Endothelial cell of umbilical vein (primary cell): ENCODE results near the gene GJB1. TPM values are rescaled to one million over a fixed set of nuclear protein-coding genes. Genes with fewer than 3 reads are reported as not detected.

ENCODE experiments used
- BruUV-seq: library from RNA; stranded (reverse); fragments of 400-500 nt; replicated peaks from 2 replicates; lab custom pipeline; 2021; lab: Mats Ljungman, UMichigan
- CTCF ChIA-PET: fragments of 300-600, 350-600 bp; sonication (Branson Sonifier 250); formaldehyde crosslinking; loops from one replicate; lab custom pipeline; 2021; ENCODE audit warnings: antibody characterized with exemption, inconsistent platforms; lab: Charles Lee
- POLR2A ChIA-PET: fragments of 300-600, 350-600 bp; sonication (Branson Sonifier 250); formaldehyde crosslinking; loops from one replicate; lab custom pipeline; 2021; ENCODE audit warnings: antibody characterized with exemption, inconsistent platforms; lab: Charles Lee
- DNase-seq: peaks from one replicate; pipeline ENCODE4 v3.0.0-alpha.2; 2011; ENCODE audit warnings: low read depth, low spot score
- FAIRE-seq: peaks from 2 replicates; lab custom pipeline; 2011; peaks lifted over from hg19 to GRCh38; lab: Jason Lieb, UNC
- H2AFZ ChIP-seq: 2 replicates; pipeline ENCODE4 v1.6.0; 2012; ENCODE audit warnings: low read depth, low read length, control low read depth, inconsistent platforms
- H3K27ac ChIP-seq: 2 replicates; pipeline ENCODE4 v1.5.1; 2011; ENCODE audit warnings: low read depth, mild to moderate bottlenecking, control low read depth, low read length, moderate library complexity; ENCODE audit not compliant: insufficient read depth
- H3K27me3 ChIP-seq, 2 experiments: 2 replicates each; pipeline versions ENCODE4 v1.6.0 to v1.6.1; 2011; ENCODE audit warnings: low read length in 2 of 2, mixed read lengths in 1 of 2; ENCODE audit not compliant: control insufficient read depth in 2 of 2, insufficient read depth in 2 of 2
- H3K36me3 ChIP-seq, 2 experiments: 2 replicates in 1 of 2; 3 replicates in 1 of 2; pipeline ENCODE4 v1.5.1; 2011; ENCODE audit warnings: low read length in 2 of 2, mild to moderate bottlenecking in 1 of 2, moderate library complexity in 1 of 2; ENCODE audit not compliant: control insufficient read depth in 2 of 2, insufficient read depth in 2 of 2; ENCODE audit errors: extremely low read depth in 1 of 2
- H3K4me1 ChIP-seq: 3 replicates; pipeline ENCODE4 v1.5.1; 2011; ENCODE audit warnings: mild to moderate bottlenecking, low read length; ENCODE audit not compliant: control insufficient read depth, insufficient read depth; ENCODE audit errors: extremely low read depth
- H3K4me2 ChIP-seq: 2 replicates; pipeline ENCODE4 v1.6.1; 2011; ENCODE audit warnings: low read length, control low read depth, mixed read lengths; ENCODE audit not compliant: insufficient read depth
- H3K4me3 ChIP-seq, 3 experiments: fragments of 200-600 bp in 1 of 3; sonication (generic), shearing (Covaris generic) in 1 of 3; replicated peaks in 1 of 3; 2 replicates each; pipeline ENCODE4 v1.5.1; 2011 to 2016; ENCODE audit warnings: control low read depth in 3 of 3, low read length in 3 of 3, mild to moderate bottlenecking in 2 of 3, inconsistent platforms in 1 of 3, low read depth in 1 of 3, moderate library complexity in 1 of 3; ENCODE audit not compliant: insufficient read depth in 1 of 3
- H3K79me2 ChIP-seq: 2 replicates; pipeline ENCODE4 v1.6.0; 2012; ENCODE audit warnings: low read length, inconsistent platforms; ENCODE audit not compliant: control insufficient read depth, insufficient read depth
- H3K9ac ChIP-seq: replicated peaks from 2 replicates; pipeline ENCODE3; 2011; ENCODE audit warnings: low read length, control low read depth; ENCODE audit not compliant: insufficient read depth; ENCODE audit errors: extremely low read depth
- H3K9me1 ChIP-seq: replicated peaks from 3 replicates; pipeline ENCODE4 v1.6.0; 2011; ENCODE audit warnings: mild to moderate bottlenecking, low read length; ENCODE audit not compliant: control insufficient read depth, insufficient read depth; ENCODE audit errors: extremely low read depth
- H3K9me3 ChIP-seq: replicated peaks from 2 replicates; pipeline ENCODE4 v1.5.1; 2012; ENCODE audit warnings: low read length, inconsistent platforms; ENCODE audit not compliant: control insufficient read depth, insufficient read depth
- H4K20me1 ChIP-seq: replicated peaks from 2 replicates; pipeline ENCODE3; 2011; ENCODE audit warnings: mild to moderate bottlenecking, low read length; ENCODE audit not compliant: control insufficient read depth, insufficient read depth; ENCODE audit errors: extremely low read depth
- CTCF ChIP-seq, 2 donors: IDR thresholded peaks; 1 replicate in 1 of 2; 2 replicates in 1 of 2; pipeline ENCODE4 v1.5.1; 2011; ENCODE audit warnings: low read length in 2 of 2, mild to moderate bottlenecking in 2 of 2, moderate library complexity in 2 of 2, control low read depth in 1 of 2, inconsistent platforms in 1 of 2, low read depth in 1 of 2; ENCODE audit not compliant: insufficient read depth in 1 of 2; ENCODE audit errors: extremely low read depth in 1 of 2
- EZH2 ChIP-seq: IDR thresholded peaks from 2 replicates; pipeline ENCODE4 v1.6.1; 2012; ENCODE audit warnings: borderline replicate concordance, low read depth, mild to moderate bottlenecking, moderate library complexity, low read length, inconsistent platforms; ENCODE audit not compliant: severe bottlenecking
- FOS ChIP-seq: IDR thresholded peaks from 2 replicates; pipeline ENCODE4 v1.6.1; 2011; ENCODE audit warnings: mild to moderate bottlenecking, low read length, moderate library complexity, borderline replicate concordance; ENCODE audit not compliant: insufficient read depth
- GATA2 ChIP-seq: IDR thresholded peaks from 2 replicates; pipeline ENCODE4 v1.7.0; 2011; ENCODE audit warnings: low read depth, mild to moderate bottlenecking, moderate library complexity, mixed read lengths, low read length; ENCODE audit not compliant: insufficient read length, insufficient read depth
- JUN ChIP-seq: IDR thresholded peaks from 2 replicates; pipeline ENCODE4 v1.6.1; 2011; ENCODE audit warnings: borderline replicate concordance, low read depth; ENCODE audit not compliant: insufficient read length, insufficient read depth
- MAX ChIP-seq: IDR thresholded peaks from 2 replicates; pipeline ENCODE4 v1.6.1; 2011; ENCODE audit not compliant: insufficient read depth, insufficient read length
- MYC ChIP-seq: IDR thresholded peaks from one replicate; pipeline ENCODE4 v1.6.1; 2011; ENCODE audit warnings: mild to moderate bottlenecking, low read depth, low read length
- POLR2A ChIP-seq: IDR thresholded peaks from 2 replicates; pipeline ENCODE4 v1.6.1; 2012; ENCODE audit warnings: low read depth, mild to moderate bottlenecking, control low read depth, low read length
- POLR2AphosphoS5 ChIP-seq: IDR thresholded peaks from 2 replicates; pipeline ENCODE4 v1.6.1; 2012; ENCODE audit warnings: low read depth, mild to moderate bottlenecking, control low read depth, low read length, moderate library complexity; ENCODE audit not compliant: insufficient read depth
- dilution Hi-C: fragments of 300-500 bp; cut with MboI; formaldehyde crosslinking; loops from one replicate; pipeline ENCODE4 v1.15.0; 2019; ENCODE audit warnings: low sequenced_read_pairs; ENCODE audit not compliant: extremely low pct_ligation_motif_present
- intact Hi-C: fragments of 100-400 bp; cut with micrococcal nuclease; formaldehyde crosslinking; loops from one replicate; pipeline ENCODE4 v1.10.0; 2022
- polyA plus RNA-seq, 4 experiments: library from polyadenylated mRNA; depleted of rRNA in 3 of 4; stranded (reverse) in 3 of 4; unstranded in 1 of 4; fragments of >200 nt; gene quantifications; 2 replicates each; pipeline versions ENCODE4 v1.2.1 to v1.2.3, GENCODE V29; 2011 to 2012; ENCODE audit warnings: missing spikeins in 1 of 4
- total RNA-seq: library from RNA; stranded (reverse); gene quantifications from 2 replicates; pipeline ENCODE4 v1.2.3, GENCODE V29; 2021

Gene GJB1
- total and polyA plus RNA-seq, 2 donors (not counting 3 experiments of a cell fraction or from before 2014, with no cell fraction given) = not detected

GRCh38 chrX:71250841-71251240, 27.8 kb downstream of the GJB1 start:
- POLR2A ChIA-PET = no interaction called here
- dilution Hi-C loops = no loop called here
- H3K4me2 ChIP-seq = no peak overlapping the region
- no peak overlapping the region for H3K4me3 ChIP-seq
- no peak overlapping the region for H3K9ac ChIP-seq
- BruUV-seq = no TSS peak
- FAIRE-seq (no peak), DNase-seq (no peak)
- no peaks in the 10 kb centered on the region for H3K9me3 ChIP-seq
- H3K36me3 ChIP-seq = peaks cover 0 to 29% of the 10 kb centered on the region in 2 experiments
- CTCF ChIA-PET = no interaction called here
- TF ChIP-seq EZH2 (no peak), CTCF (IDR thresholded peaks at IDR 0.05; ENCODE audit: extremely low read depth in 1 of 2, insufficient read depth in 1 of 2, low read depth in 1 of 2, low read length in 2 of 2) (no peak), MAX (no peak), POLR2AphosphoS5 (no peak), JUN (no peak), GATA2 (no peak), MYC (no peak), POLR2A (no peak), FOS (no peak)
- no peaks in the 10 kb centered on the region for H3K9me1 ChIP-seq
- H3K79me2 ChIP-seq = peaks cover 7% of the 10 kb centered on the region
- intact Hi-C loops = no loop called here
- peaks cover 8% of the 10 kb centered on the region for H3K4me1 ChIP-seq
- no peaks in the 10 kb centered on the region for H4K20me1 ChIP-seq
- H3K27ac ChIP-seq = no peak overlapping the region
- no peak overlapping the region for H2AFZ ChIP-seq
- no peaks in the 10 kb centered on the region for H3K27me3 ChIP-seq
